Uterus (tissue), 4 donors: Measurements from ENCODE around the gene RAD9A. TPM values are rescaled to one million over a fixed set of nuclear protein-coding genes. Genes with fewer than 3 reads are reported as not detected.

Experiments
- DNase-seq, 2 donors: peaks; one replicate each; pipeline ENCODE4 v3.0.0-alpha.2; 2019 to 2020
- H3K27ac ChIP-seq, 2 donors: fragments of 200-600 bp; sonication (generic); 1 replicate in 1 of 2; 2 replicates in 1 of 2; pipeline ENCODE4 v1.5.1; 2016 to 2018
- H3K27me3 ChIP-seq, 2 donors: fragments of 200-600 bp; sonication (generic); one replicate each; pipeline ENCODE4 v1.5.1; 2018 to 2019; ENCODE audit warnings: control low read depth in 1 of 2
- H3K36me3 ChIP-seq, 2 donors: fragments of 200-600 bp; sonication (generic); one replicate each; pipeline ENCODE4 v1.5.1; 2019; ENCODE audit warnings: control low read depth in 1 of 2
- H3K4me1 ChIP-seq, 2 donors: fragments of 200-600 bp; sonication (generic); one replicate each; pipeline ENCODE4 v1.5.1; 2018 to 2019; ENCODE audit warnings: control low read depth in 1 of 2
- H3K4me3 ChIP-seq, 2 donors: fragments of 200-600 bp; sonication (generic); 1 replicate in 1 of 2; 2 replicates in 1 of 2; pipeline ENCODE4 v1.5.1; 2018 to 2019; ENCODE audit warnings: mild to moderate bottlenecking in 1 of 2
- H3K9me3 ChIP-seq, 2 donors: fragments of 200-600 bp; sonication (generic); one replicate each; pipeline ENCODE4 v1.5.1; 2019; ENCODE audit warnings: control low read depth in 1 of 2
- CTCF ChIP-seq, 4 experiments: fragments of 200-600 bp in 2 of 4; fragments of 450-650 bp in 2 of 4; sonication (generic) in 2 of 4; IDR thresholded peaks; one replicate each; pipeline ENCODE4 v1.5.1; 2016 to 2019; ENCODE audit warnings: antibody characterized with exemption in 4 of 4, mild to moderate bottlenecking in 2 of 4, moderate library complexity in 1 of 4
- POLR2A ChIP-seq, 2 donors: fragments of 450-650 bp; IDR thresholded peaks; one replicate each; pipeline ENCODE4 v1.6.1; 2016; ENCODE audit warnings: antibody characterized with exemption in 2 of 2, mild to moderate bottlenecking in 1 of 2, moderate library complexity in 1 of 2
- intact Hi-C: fragments of 100-400 bp; cut with DNase I; formaldehyde crosslinking; loops from one replicate; pipeline ENCODE4 v1.15.1; 2023; ENCODE audit warnings: low total_unique reads
- total RNA-seq, 4 donors: library from RNA; depleted of rRNA in 3 of 4; stranded (reverse); fragments of >200 nt in 3 of 4; gene quantifications; one replicate each; pipeline versions ENCODE4 v1.1.0 to v1.2.4, GENCODE V29; 2014 to 2023
- donor health status: DM: yes; HTN: yes; CAD: no.

The RAD9A gene
- total RNA-seq, 4 donors from 2014 or later, result 2.6 to 37.3 (median 11.6) TPM

- TF ChIP-seq POLR2A (IDR thresholded peaks at IDR 0.05) (no peak), CTCF (IDR thresholded peaks at IDR 0.05) (no peak)
- H3K4me1 ChIP-seq, result peaks cover 0 to 4% of the 10 kb centered on the region in 2 donors
- no peak within 1 kb of the TSS for H3K4me3 ChIP-seq
- no peaks in the 10 kb centered on the region for H3K27me3 ChIP-seq
- intact Hi-C loops, result no loop called here
- no peak for DNase-seq
- H3K27ac ChIP-seq, result peak within 1 kb of the TSS; percentile 32 to 58
- H3K9me3 ChIP-seq, result no peaks in the 10 kb centered on the region
- H3K36me3 ChIP-seq, result no peaks in the 10 kb centered on the region
Observed at GRCh38 chr11:67437082-67437808, 45.5 kb downstream of the RAD9A start, which contains the start of gene PTPRCAP. TSS of gene PTPRCAP (minus strand) at chr11:67437682. CDS start at chr11:67437619, 63 bp downstream.

GRCh38 chr11:67437809-67438157, 46.0 kb downstream of the RAD9A start:
- intact Hi-C loops, result no loop called here
- Histone ChIP-seq H3K4me1 (peaks cover 0 to 4% of the 10 kb centered on the region in 2 donors), H3K27ac (no peak overlapping the region), H3K27me3 (no peaks in the 10 kb centered on the region), H3K36me3 (no peaks in the 10 kb centered on the region), H3K4me3 (no peak overlapping the region), H3K9me3 (no peaks in the 10 kb centered on the region)
- TF ChIP-seq POLR2A (IDR thresholded peaks at IDR 0.05) (no peak), CTCF (IDR thresholded peaks at IDR 0.05) (no peak)
- no peak for DNase-seq

GRCh38 chr11:67438158-67438902, 46.5 kb downstream of the RAD9A start:
- no peaks in the 10 kb centered on the region for H3K36me3 ChIP-seq
- no peak for DNase-seq
- TF ChIP-seq CTCF (IDR thresholded peaks at IDR 0.05) (no peak), POLR2A (IDR thresholded peaks at IDR 0.05) (no peak)
- H3K27ac ChIP-seq, result no peak overlapping the region
- H3K4me3 ChIP-seq, result no peak overlapping the region
- H3K9me3 ChIP-seq, result no peaks in the 10 kb centered on the region
- intact Hi-C loops, result no loop called here
- H3K4me1 ChIP-seq, result peaks cover 0 to 4% of the 10 kb centered on the region in 2 donors
- H3K27me3 ChIP-seq, result no peaks in the 10 kb centered on the region

- intact Hi-C loops, result no loop called here
- H3K27me3 ChIP-seq, result no peaks in the 10 kb centered on the region
- H3K36me3 ChIP-seq, result no peaks in the 10 kb centered on the region
- H3K4me1 ChIP-seq, result peaks cover 0 to 4% of the 10 kb centered on the region in 2 donors
- H3K4me3 ChIP-seq, result no peak overlapping the region
- peak overlapping the region in 1 of 2 donors; percentile 40 for H3K27ac ChIP-seq
- H3K9me3 ChIP-seq, result no peaks in the 10 kb centered on the region
- peak in 1 of 2 donors; percentile 62 for DNase-seq
- TF ChIP-seq CTCF (IDR thresholded peaks at IDR 0.05) (no peak), POLR2A (IDR thresholded peaks at IDR 0.05) (no peak)
Observed at GRCh38 chr11:67439321-67440228, 47.8 kb downstream of the RAD9A start.
